Measurements from ENCODE around the gene AHDC1. TPM values are rescaled to one million over a fixed set of nuclear protein-coding genes. Genes with fewer than 3 reads are reported as not detected.

Gene AHDC1
- total and polyA plus RNA-seq, 2 of the 13 experiments (the other 11 are each of a cell fraction or from before 2014, with no cell fraction given) = 1.0 to 2.7 TPM

DNA sequence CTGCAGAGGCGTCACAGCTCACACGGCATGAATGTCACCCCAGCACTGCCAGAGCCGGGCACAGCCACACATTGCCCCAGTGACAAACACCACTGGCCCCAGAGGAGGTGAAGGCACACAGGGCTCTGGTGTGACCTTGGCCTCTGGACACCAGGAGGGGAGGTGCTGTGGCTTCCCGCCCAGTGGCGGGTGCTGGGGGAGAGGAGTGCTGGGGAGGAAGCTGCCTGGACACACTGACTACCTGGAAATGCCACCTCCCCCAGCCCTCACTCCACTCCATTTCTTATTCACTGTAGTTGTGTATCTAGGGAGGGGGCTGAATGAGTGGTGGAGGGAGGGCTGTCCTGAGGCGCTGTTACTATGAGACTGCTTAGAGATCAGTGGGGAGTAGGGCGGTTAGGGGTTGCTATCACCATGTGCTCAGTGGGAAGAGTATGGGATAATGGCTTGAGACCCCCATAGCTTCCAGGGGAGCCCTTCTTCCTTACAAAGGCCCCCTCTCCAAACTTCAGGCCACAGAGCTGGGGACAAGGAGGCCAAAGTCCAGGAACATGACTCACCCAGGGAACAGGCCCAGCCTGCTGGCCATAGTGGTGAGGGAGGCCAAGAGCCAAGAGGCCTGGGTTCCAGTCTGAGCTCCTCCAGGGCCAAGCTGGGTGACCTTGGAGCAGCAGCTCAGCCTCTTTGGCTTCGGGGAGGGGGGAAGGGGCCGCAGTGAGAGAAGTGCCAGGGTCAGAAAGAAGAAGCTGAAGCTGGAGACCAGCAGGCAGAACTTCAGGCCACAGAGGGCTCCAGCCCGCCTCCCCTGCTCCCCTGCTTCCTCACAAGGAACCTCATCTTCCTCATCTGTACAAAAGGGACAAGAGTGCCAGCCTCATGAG, 40.1 kb downstream of the AHDC1 start (continued):
- TF ChIP-seq, protein P1, sequence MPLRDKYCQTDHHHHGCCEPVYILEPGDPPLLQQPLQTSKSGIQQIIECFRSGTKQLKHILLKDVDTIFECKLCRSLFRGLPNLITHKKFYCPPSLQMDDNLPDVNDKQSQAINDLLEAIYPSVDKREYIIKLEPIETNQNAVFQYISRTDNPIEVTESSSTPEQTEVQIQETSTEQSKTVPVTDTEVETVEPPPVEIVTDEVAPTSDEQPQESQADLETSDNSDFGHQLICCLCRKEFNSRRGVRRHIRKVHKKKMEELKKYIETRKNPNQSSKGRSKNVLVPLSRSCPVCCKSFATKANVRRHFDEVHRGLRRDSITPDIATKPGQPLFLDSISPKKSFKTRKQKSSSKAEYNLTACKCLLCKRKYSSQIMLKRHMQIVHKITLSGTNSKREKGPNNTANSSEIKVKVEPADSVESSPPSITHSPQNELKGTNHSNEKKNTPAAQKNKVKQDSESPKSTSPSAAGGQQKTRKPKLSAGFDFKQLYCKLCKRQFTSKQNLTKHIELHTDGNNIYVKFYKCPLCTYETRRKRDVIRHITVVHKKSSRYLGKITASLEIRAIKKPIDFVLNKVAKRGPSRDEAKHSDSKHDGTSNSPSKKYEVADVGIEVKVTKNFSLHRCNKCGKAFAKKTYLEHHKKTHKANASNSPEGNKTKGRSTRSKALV (CRISPR knock-in tag; IDR thresholded peaks at IDR 0.05) = peak; percentile 62; the same call in 1 of the 2 replicates
- TF ChIP-seq, protein P2, sequence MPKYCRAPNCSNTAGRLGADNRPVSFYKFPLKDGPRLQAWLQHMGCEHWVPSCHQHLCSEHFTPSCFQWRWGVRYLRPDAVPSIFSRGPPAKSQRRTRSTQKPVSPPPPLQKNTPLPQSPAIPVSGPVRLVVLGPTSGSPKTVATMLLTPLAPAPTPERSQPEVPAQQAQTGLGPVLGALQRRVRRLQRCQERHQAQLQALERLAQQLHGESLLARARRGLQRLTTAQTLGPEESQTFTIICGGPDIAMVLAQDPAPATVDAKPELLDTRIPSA (CRISPR knock-in tag; IDR thresholded peaks at IDR 0.05; ENCODE audit: borderline replicate concordance) = no peak; the same call in 1 of the 2 replicates
- TF ChIP-seq SNRNP70 (IDR thresholded peaks at IDR 0.05; ENCODE audit: low read depth, low read length) (no peak), TSC22D2 (CRISPR knock-in tag; IDR thresholded peaks at IDR 0.05; ENCODE audit: borderline replicate concordance) (peak; percentile 87; the same call in 1 of the 2 replicates), BHLHE40 (IDR thresholded peaks at IDR 0.05; ENCODE audit: low read length) (no peak; the same call in 1 of the 2 replicates), SIX4 (CRISPR knock-in tag; IDR thresholded peaks at IDR 0.05) (peak; percentile 69; the same call in 1 of the 2 replicates), RAD21 (CRISPR knock-in tag; IDR thresholded peaks at IDR 0.05) (peak; percentile 51), NCOA5 (CRISPR knock-in tag; IDR thresholded peaks at IDR 0.05) (no peak), FOXO1 (CRISPR knock-in tag; IDR thresholded peaks at IDR 0.05) (peak; percentile 89), ELF1 (CRISPR knock-in tag; IDR thresholded peaks at IDR 0.05) (peak; percentile 71; the same call in 1 of the 2 replicates), SRSF9 (IDR thresholded peaks at IDR 0.05; ENCODE audit: borderline replicate concordance, insufficient read depth, low read depth, low read length, poor library complexity, severe bottlenecking) (no peak), SALL2 (CRISPR knock-in tag; IDR thresholded peaks at IDR 0.05) (peak; percentile 95), SYNCRIP (IDR thresholded peaks at IDR 0.05; ENCODE audit: insufficient read depth, low read depth, low read length) (no peak), SRSF1 (optimal IDR thresholded peaks at IDR 0.05; ENCODE audit: low read depth, low read length) (peak; percentile 31), TBX3 (IDR thresholded peaks at IDR 0.05; ENCODE audit: borderline replicate concordance) (peak; percentile 80), ZKSCAN5 (CRISPR knock-in tag; IDR thresholded peaks at IDR 0.05) (peak; percentile 97), ZNF33A (CRISPR knock-in tag; IDR thresholded peaks at IDR 0.05; ENCODE audit: borderline replicate concordance) (no peak), TOPORS (CRISPR knock-in tag; IDR thresholded peaks at IDR 0.05) (no peak), KDM5A (IDR thresholded peaks at IDR 0.05; ENCODE audit: borderline replicate concordance, low read length) (peak; percentile 56; the same call in 1 of the 2 replicates), SMARCC2 (IDR thresholded peaks at IDR 0.05) (no peak), KLF13 (CRISPR knock-in tag; IDR thresholded peaks at IDR 0.05) (no peak)
- TF ChIP-seq, protein P3, sequence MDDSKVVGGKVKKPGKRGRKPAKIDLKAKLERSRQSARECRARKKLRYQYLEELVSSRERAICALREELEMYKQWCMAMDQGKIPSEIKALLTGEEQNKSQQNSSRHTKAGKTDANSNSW (CRISPR knock-in tag; IDR thresholded peaks at IDR 0.05; ENCODE audit: borderline replicate concordance) = no peak
- TF ChIP-seq, protein P4, sequence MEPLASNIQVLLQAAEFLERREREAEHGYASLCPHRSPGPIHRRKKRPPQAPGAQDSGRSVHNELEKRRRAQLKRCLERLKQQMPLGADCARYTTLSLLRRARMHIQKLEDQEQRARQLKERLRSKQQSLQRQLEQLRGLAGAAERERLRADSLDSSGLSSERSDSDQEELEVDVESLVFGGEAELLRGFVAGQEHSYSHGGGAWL (CRISPR knock-in tag; IDR thresholded peaks at IDR 0.05) = no peak
- TF ChIP-seq, protein P5, sequence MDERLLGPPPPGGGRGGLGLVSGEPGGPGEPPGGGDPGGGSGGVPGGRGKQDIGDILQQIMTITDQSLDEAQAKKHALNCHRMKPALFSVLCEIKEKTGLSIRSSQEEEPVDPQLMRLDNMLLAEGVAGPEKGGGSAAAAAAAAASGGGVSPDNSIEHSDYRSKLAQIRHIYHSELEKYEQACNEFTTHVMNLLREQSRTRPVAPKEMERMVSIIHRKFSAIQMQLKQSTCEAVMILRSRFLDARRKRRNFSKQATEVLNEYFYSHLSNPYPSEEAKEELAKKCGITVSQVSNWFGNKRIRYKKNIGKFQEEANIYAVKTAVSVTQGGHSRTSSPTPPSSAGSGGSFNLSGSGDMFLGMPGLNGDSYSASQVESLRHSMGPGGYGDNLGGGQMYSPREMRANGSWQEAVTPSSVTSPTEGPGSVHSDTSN (CRISPR knock-in tag; IDR thresholded peaks at IDR 0.05) = peak; percentile 37; the same call in 1 of the 2 replicates

All from HepG2 (cell line).